ENCODE results near the gene ADGRL3.

ADGRL3 gene

GRCh38 chr4:62077406-62077805 lies 877.3 kb downstream of the ADGRL3 start:
- Mint-ChIP-seq H3K36me3 (no peaks in the 10 kb centered on the region), H3K4me3 (no peak overlapping the region), H3K27me3 (no peaks in the 10 kb centered on the region), H3K4me1 (no peaks in the 10 kb centered on the region), H3K9me3 (peaks cover 0 to 2% of the 10 kb centered on the region in 2 donors), H3K27ac (no peak overlapping the region)
- ATAC-seq (replicated peaks) (no peak), DNase-seq (no peak)

- ATAC-seq (replicated peaks): no peak
- H3K27ac Mint-ChIP-seq: no peak overlapping the region
Measured at GRCh38 chr4:62080431-62080830, 880.3 kb downstream of the ADGRL3 start.

DNA sequence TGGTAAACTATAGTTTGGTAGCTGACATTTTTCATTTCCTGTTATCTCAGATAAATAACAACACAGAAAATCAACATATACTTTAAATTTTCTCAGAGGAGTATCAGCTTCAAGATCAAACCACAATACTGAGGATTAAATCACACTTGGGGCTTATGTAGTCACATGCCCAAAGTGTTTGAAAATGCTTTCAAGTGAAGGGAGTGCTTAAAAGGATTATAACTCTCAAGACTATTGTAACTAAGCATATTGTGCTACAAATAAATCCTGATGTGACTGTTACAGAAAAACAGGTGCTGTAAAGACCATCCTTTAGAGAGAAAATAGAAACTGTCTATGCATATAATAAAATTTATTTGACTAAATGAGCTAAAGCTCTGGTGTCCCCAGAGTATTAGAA lies 887.6 kb downstream of the ADGRL3 start:
- H3K27me3 Mint-ChIP-seq: no peaks in the 10 kb centered on the region
- no peak for DNase-seq
- no peaks in the 10 kb centered on the region for H3K4me1 Mint-ChIP-seq
- H3K36me3 Mint-ChIP-seq: no peaks in the 10 kb centered on the region
- H3K4me3 Mint-ChIP-seq: no peak overlapping the region
- H3K27ac Mint-ChIP-seq: no peak overlapping the region
- no peak for ATAC-seq (replicated peaks)
- H3K9me3 Mint-ChIP-seq: peaks cover 13 to 19% of the 10 kb centered on the region in 2 donors

More at GRCh38 chr4:62080431-62080830, 880.3 kb downstream of the ADGRL3 start:
- no peaks in the 10 kb centered on the region for H3K4me1 Mint-ChIP-seq
- no peaks in the 10 kb centered on the region for H3K27me3 Mint-ChIP-seq
- no peak overlapping the region for H3K4me3 Mint-ChIP-seq
- H3K9me3 Mint-ChIP-seq: peaks cover 0 to 2% of the 10 kb centered on the region in 2 donors
- DNase-seq: no peak
- H3K36me3 Mint-ChIP-seq: no peaks in the 10 kb centered on the region

DNA sequence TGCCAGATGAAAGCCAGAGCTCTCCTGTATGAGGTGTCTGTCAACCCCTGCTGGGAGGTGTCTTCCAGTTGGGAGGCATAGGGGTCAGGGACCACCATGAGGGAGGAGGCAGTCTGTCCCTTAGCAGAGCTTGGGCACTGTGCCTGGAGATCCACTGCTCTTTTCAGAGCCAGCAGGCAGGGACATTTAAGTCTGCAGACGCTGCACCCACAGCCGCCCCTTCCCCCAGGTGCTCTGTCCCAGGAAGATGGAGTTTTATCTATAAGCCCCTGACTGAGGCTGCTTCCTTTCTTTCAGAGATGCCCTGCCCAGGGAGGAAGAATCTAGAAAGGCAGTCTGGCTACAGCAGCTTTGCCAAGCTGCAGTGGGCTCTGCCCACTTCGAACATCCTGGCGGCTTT lies 893.6 kb downstream of the ADGRL3 start:
- Mint-ChIP-seq H3K36me3 (no peaks in the 10 kb centered on the region), H3K9me3 (peaks cover 13 to 22% of the 10 kb centered on the region in 2 donors), H3K4me1 (no peaks in the 10 kb centered on the region), H3K27ac (no peak overlapping the region), H3K4me3 (no peak overlapping the region), H3K27me3 (no peaks in the 10 kb centered on the region)
- ATAC-seq (replicated peaks): no peak
- DNase-seq: no peak

DNA sequence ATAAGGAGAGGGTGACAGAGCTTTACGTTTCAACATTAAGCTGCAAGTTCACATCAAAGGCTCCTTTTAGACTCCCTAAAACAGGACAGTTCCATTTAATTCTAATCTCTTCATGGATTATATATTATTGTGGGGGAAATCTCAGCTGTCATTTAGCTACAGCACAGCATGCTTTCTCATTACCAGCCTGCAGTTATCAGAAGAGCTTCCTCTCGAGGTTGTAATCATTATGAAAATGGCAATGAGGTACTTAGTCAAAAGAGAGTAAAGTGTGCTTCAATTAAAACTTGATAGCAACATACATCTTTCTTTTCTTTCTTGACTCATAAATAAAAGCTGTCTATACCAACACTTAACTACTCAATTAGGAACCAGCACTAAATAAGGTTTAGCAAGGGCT lies 896.8 kb downstream of the ADGRL3 start:
- Mint-ChIP-seq H3K27me3 (no peaks in the 10 kb centered on the region), H3K4me3 (no peak overlapping the region), H3K27ac (no peak overlapping the region), H3K9me3 (peaks cover 10 to 12% of the 10 kb centered on the region in 2 donors), H3K4me1 (no peaks in the 10 kb centered on the region), H3K36me3 (no peaks in the 10 kb centered on the region)
- ATAC-seq (replicated peaks) (no peak), DNase-seq (no peak)

- H3K27me3 Mint-ChIP-seq: no peaks in the 10 kb centered on the region
- no peak overlapping the region for H3K27ac Mint-ChIP-seq
- DNase-seq (no peak), ATAC-seq (replicated peaks) (no peak)
- H3K4me1 Mint-ChIP-seq: no peaks in the 10 kb centered on the region
- H3K9me3 Mint-ChIP-seq: no peaks in the 10 kb centered on the region
- no peaks in the 10 kb centered on the region for H3K36me3 Mint-ChIP-seq
- H3K4me3 Mint-ChIP-seq: no peak overlapping the region
Measured at GRCh38 chr4:62115216-62115615, 915.1 kb downstream of the ADGRL3 start.

- Mint-ChIP-seq H3K27ac (no peak overlapping the region), H3K4me3 (no peak overlapping the region), H3K4me1 (no peaks in the 10 kb centered on the region), H3K36me3 (no peaks in the 10 kb centered on the region), H3K27me3 (no peaks in the 10 kb centered on the region), H3K9me3 (no peaks in the 10 kb centered on the region)
- ATAC-seq (replicated peaks): no peak
- DNase-seq: no peak
Measured at GRCh38 chr4:62117886-62118285, 917.8 kb downstream of the ADGRL3 start.

DNA sequence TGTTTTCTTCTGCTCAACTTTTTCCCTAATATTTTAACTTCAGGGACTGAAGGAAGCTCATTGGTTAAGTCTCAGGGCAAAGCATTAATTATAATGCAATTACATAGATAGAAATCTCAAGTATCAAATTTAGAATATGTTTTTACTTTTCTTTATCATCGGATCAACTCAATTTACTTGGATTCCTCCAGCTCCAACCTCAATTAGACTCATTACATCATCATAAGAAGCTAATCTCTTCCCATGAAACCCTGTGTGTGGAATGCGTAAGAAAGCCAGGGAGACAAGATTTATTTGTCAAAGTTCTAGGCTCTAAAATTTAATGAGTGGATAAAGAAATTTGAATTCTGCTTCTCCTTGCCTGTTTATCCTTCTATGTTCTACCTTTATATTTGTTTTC lies 918.4 kb downstream of the ADGRL3 start:
- ATAC-seq (replicated peaks): no peak
- Mint-ChIP-seq H3K4me3 (no peak overlapping the region), H3K4me1 (no peaks in the 10 kb centered on the region), H3K27me3 (no peaks in the 10 kb centered on the region), H3K36me3 (no peaks in the 10 kb centered on the region), H3K9me3 (peaks cover 0 to under 1% of the 10 kb centered on the region in 2 donors), H3K27ac (no peak overlapping the region)
- no peak for DNase-seq

GRCh38 chr4:62119195-62119594 lies 919.1 kb downstream of the ADGRL3 start:
- Mint-ChIP-seq H3K36me3 (no peaks in the 10 kb centered on the region), H3K4me1 (no peaks in the 10 kb centered on the region), H3K9me3 (peaks cover 2% of the 10 kb centered on the region in 2 donors)

GRCh38 chr4:62126064-62126732 lies 926.1 kb downstream of the ADGRL3 start:
- no peaks in the 10 kb centered on the region for H3K4me1 Mint-ChIP-seq
- H3K27ac Mint-ChIP-seq: no peak overlapping the region
- peaks cover 13 to 14% of the 10 kb centered on the region in 2 donors for H3K9me3 Mint-ChIP-seq
- ATAC-seq (replicated peaks) (no peak), DNase-seq (no peak)
- H3K36me3 Mint-ChIP-seq: no peaks in the 10 kb centered on the region
- H3K27me3 Mint-ChIP-seq: no peaks in the 10 kb centered on the region
- H3K4me3 Mint-ChIP-seq: no peak overlapping the region

More at GRCh38 chr4:62119195-62119594, 919.1 kb downstream of the ADGRL3 start:
- Mint-ChIP-seq H3K27me3 (no peaks in the 10 kb centered on the region), H3K4me3 (no peak overlapping the region), H3K27ac (no peak overlapping the region)
- DNase-seq (no peak), ATAC-seq (replicated peaks) (no peak)

All from stimulated activated naive B cell treated with anti-CD40 and anti-IgM and Interleukin-4, amounts not matched to agents 10 μg/mL and 1 μg/mL and 100 μg/mL, for 72 hours (primary cell).